HG02798 (cell line): Measurements from ENCODE around the gene MUS81.
"Not testable (repeated sequence)": the region's sequence is repeated elsewhere in the genome, so short reads cannot be mapped to it uniquely, and the experiment has no call there.

Experiments
- ATAC-seq: cut with Tn5 transposase; IDR thresholded peaks from one replicate; pipeline ENCODE4 v1.9.1; 2021; ENCODE audit warnings: mild to moderate bottlenecking; ENCODE audit not compliant: unreplicated experiment, poor library complexity

The MUS81 gene

GRCh38 chr11:65860278-65861164 is at the start of gene MUS81:
MUS81 (plus strand) TSS chr11:65860433; CDS start chr11:65860754, 321 bp downstream.
- peak; percentile 29 for ATAC-seq

- no peak for ATAC-seq
Observed at GRCh38 chr11:65811764-65812475, 48.3 kb upstream of the MUS81 start.

- ATAC-seq, result no peak
Observed at GRCh38 chr11:65814131-65814985, 45.9 kb upstream of the MUS81 start.

- ATAC-seq, result no peak
Observed at GRCh38 chr11:65814986-65815565, 45.2 kb upstream of the MUS81 start.

- no peak for ATAC-seq
Observed at GRCh38 chr11:65816696-65817095, 43.5 kb upstream of the MUS81 start.

- ATAC-seq, result no peak
Observed at GRCh38 chr11:65817312-65817834, 42.9 kb upstream of the MUS81 start.

GRCh38 chr11:65817835-65818680 is 42.2 kb upstream of the MUS81 start:
- ATAC-seq, result peak; percentile 91

GRCh38 chr11:65821107-65821506 is 39.1 kb upstream of the MUS81 start:
- ATAC-seq, result no peak

- ATAC-seq, result no peak
Observed at GRCh38 chr11:65822776-65823528, 37.3 kb upstream of the MUS81 start.

GRCh38 chr11:65826984-65827735 is 33.1 kb upstream of the MUS81 start:
- ATAC-seq, result no peak

- ATAC-seq, result no peak
Observed at GRCh38 chr11:65829459-65829858, 30.8 kb upstream of the MUS81 start.

- ATAC-seq, result not testable (repeated sequence)
Observed at GRCh38 chr11:65832231-65832630, 28.0 kb upstream of the MUS81 start.

- ATAC-seq, result peak; percentile 98
Observed at GRCh38 chr11:65833297-65834030, 26.8 kb upstream of the MUS81 start, which contains the start of gene SNX32. SNX32 (plus strand) TSS chr11:65833963; CDS start chr11:65834066, 103 bp downstream.

GRCh38 chr11:65834202-65834601 is 26.0 kb upstream of the MUS81 start:
- ATAC-seq, result no peak

- no peak for ATAC-seq
Observed at GRCh38 chr11:65842144-65842543, 18.1 kb upstream of the MUS81 start.

- no peak for ATAC-seq
Observed at GRCh38 chr11:65843811-65844210, 16.4 kb upstream of the MUS81 start.
